ENCODE data around the gene PRSS21.

The PRSS21 gene

GRCh38 chr16:2856061-2856670 lies 39.1 kb downstream of the PRSS21 start:
- no peak overlapping the region for H3K4me3 ChIP-seq (ENCODE audit: low read depth, low read length)
- DNase-seq (ENCODE audit: low read depth), result no peak

- H3K4me3 ChIP-seq (ENCODE audit: low read depth, low read length), result no peak overlapping the region
- no peak for DNase-seq (ENCODE audit: low read depth)
Measured at GRCh38 chr16:2856686-2857450, 39.8 kb downstream of the PRSS21 start.

DNA sequence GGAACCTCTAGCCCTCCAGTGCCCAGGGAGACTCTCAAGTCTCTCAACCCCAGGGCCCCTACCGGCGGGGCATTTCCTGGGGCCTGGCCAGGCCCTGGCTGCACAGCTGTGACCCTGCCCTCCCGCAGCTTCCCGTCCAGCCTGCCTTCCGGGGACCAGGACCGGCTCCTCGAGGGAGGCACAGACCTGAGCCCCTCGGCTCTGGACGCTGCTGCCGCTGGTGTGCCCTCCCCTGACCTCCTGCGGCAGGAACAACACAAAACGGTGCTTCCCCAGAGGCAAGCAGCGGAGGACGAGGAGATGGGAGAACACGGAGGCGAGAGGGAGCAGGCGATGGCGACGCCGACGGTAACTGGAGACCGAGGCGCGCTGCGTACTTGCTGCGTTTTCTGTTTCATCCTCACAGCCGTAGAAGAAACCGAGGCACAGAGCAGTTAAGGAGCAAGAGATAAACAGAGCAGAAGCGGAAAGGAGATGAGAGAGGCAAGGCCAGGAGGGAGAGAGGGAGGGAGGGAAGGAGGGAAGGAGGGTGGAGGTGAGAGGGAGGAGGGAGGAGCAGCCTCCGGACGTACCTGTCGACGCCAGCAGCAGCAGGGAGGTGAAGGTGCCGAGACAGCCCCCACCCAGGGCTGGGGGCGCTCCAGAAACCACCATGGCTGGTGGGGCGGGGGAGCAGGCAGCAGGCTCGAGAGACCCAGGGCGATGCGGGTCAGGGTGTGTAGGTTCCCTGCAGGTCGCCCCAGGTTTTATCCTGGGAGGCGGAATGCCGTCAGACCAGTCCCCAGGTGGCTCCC lies 40.6 kb downstream of the PRSS21 start, which contains the start of gene PRSS22:
Gene PRSS22, minus strand, starts transcription at position 720 of the 794 bp plus-strand sequence. Its CDS starts 66 bp downstream, at position 654.
- no peak within 1 kb of the TSS for H3K4me3 ChIP-seq (ENCODE audit: low read depth, low read length)
- no peak for DNase-seq (ENCODE audit: low read depth)

- DNase-seq (ENCODE audit: low read depth), result no peak
- H3K4me3 ChIP-seq (ENCODE audit: low read depth, low read length), result no peak overlapping the region
Measured at GRCh38 chr16:2858245-2859025, 41.4 kb downstream of the PRSS21 start.

DNA sequence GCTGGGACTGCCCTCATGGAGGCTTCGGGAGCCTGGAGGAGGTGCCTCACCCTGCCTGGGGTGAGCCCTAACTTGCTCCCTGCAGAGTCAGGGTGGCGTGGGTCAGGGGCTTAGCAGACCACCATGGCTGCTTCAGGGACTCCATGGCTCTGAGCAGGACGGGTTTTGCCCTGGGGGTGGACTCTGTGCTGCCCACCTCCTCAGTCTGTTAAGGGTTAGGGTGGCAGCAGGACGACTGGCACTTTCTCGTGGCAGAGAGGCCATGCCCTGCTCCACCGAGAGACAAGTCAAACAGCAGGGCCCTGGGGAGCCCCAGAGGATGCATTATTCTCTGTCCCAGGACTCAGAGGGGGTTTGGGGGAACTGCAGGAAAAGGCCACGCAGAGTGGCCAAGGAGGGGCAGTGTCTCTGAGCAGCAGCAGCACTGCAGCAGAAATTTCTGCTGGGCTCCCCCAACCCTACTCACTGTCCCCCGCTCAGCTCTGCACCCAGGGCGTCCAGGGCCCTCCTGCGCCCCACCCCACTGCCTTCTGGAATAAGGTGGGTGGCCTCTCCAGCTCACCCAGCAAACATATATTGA lies 42.7 kb downstream of the PRSS21 start:
- no peak for DNase-seq (ENCODE audit: low read depth)
- H3K4me3 ChIP-seq (ENCODE audit: low read depth, low read length), result no peak overlapping the region

- DNase-seq (ENCODE audit: low read depth), result no peak
- no peak overlapping the region for H3K4me3 ChIP-seq (ENCODE audit: low read depth, low read length)
Measured at GRCh38 chr16:2860826-2861567, 44.0 kb downstream of the PRSS21 start.

GRCh38 chr16:2865651-2866050 lies 48.6 kb downstream of the PRSS21 start:
- H3K4me3 ChIP-seq (ENCODE audit: low read depth, low read length), result no peak overlapping the region
- DNase-seq (ENCODE audit: low read depth), result no peak

GRCh38 chr16:2866431-2866830 lies 49.4 kb downstream of the PRSS21 start:
- H3K4me3 ChIP-seq (ENCODE audit: low read depth, low read length), result no peak overlapping the region
- no peak for DNase-seq (ENCODE audit: low read depth)

GRCh38 chr16:2867661-2867986 lies 50.6 kb downstream of the PRSS21 start:
- no peak for DNase-seq (ENCODE audit: low read depth)

DNA sequence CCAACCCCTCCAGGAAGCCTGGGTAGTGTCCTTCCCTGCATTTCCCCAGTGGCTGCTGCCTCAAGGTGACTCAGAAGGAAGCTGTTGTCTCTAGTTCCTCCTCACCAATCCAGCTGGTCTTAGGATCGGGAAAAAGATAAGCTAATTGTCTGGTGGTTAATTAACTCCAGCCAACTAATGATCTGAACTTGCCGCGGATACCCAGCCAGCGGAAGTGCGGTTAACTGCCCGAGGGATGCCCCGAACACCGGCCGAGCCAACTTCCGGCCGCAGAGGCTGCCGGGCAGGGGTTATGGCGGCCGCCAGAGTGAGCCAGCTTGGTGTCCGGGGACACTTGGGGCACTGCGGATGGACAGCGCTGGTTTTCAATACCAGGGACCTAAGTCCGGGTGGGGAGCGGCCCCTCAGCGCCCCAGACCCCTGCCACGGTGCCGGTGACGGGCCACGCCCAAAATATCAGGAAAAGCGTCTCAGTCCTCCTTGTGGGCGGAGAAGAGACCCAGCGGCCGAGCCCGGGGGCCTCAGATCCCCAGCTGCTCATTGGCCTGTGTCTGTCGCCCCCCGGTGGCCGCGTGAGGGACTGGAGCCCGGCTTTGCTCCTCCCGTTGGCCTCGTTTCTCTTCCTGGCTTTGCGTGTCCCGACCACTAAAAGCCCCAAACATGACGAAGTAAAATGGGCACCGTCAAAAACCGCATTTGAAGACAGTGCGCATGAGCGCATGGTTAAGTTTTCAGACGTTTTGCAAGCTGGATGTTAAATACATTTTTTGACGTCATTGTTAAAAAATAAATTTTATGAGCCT lies 51.2 kb downstream of the PRSS21 start:
- H3K4me3 ChIP-seq (ENCODE audit: low read depth, low read length), result peak overlapping the region; percentile 63
- peak; percentile 60 for DNase-seq (ENCODE audit: low read depth)

More at GRCh38 chr16:2867661-2867986, 50.6 kb downstream of the PRSS21 start:
- H3K4me3 ChIP-seq (ENCODE audit: low read depth, low read length), result peak overlapping the region; percentile 63
